ENCODE data around the gene ARHGAP18.

DNA sequence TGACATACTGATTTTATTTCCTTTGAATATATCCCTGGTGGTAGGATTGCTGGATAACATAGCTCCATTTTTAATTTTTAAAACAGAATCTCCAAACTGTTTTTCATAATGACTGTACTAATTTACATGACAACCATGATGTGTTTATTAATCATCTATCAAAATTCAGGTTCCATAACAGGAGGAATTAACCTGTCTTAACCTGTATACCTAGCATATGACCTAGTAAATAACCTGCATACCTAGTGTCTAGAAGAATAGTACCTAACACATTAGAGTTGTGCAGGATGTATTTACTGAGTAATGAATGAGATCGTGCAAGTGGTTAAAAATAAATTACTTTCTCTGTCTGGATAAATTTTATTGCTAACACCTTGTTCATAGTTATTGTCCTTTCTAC lies 45.8 kb upstream of the ARHGAP18 start:
- TF ChIP-seq, protein P1, sequence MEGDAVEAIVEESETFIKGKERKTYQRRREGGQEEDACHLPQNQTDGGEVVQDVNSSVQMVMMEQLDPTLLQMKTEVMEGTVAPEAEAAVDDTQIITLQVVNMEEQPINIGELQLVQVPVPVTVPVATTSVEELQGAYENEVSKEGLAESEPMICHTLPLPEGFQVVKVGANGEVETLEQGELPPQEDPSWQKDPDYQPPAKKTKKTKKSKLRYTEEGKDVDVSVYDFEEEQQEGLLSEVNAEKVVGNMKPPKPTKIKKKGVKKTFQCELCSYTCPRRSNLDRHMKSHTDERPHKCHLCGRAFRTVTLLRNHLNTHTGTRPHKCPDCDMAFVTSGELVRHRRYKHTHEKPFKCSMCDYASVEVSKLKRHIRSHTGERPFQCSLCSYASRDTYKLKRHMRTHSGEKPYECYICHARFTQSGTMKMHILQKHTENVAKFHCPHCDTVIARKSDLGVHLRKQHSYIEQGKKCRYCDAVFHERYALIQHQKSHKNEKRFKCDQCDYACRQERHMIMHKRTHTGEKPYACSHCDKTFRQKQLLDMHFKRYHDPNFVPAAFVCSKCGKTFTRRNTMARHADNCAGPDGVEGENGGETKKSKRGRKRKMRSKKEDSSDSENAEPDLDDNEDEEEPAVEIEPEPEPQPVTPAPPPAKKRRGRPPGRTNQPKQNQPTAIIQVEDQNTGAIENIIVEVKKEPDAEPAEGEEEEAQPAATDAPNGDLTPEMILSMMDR (IDR thresholded peaks at IDR 0.05): no peak
- TF ChIP-seq EZH2phosphoT487 (IDR thresholded peaks at IDR 0.05): no peak

Measured in neural progenitor cell (in vitro differentiated cells).